ENCODE data around the gene ARAP3.

ARAP3 gene

GRCh38 chr5:141665995-141666940 is 15.8 kb downstream of the ARAP3 start:
- DNase-seq = no peak

GRCh38 chr5:141664733-141665461 is 17.1 kb downstream of the ARAP3 start:
- peak; percentile 22 for DNase-seq

GRCh38 chr5:141663506-141663905 is 18.5 kb downstream of the ARAP3 start:
- no peak for DNase-seq

- DNase-seq = no peak
These were observed 20.0 kb downstream of the ARAP3 start for GRCh38 chr5:141662028-141662427.

GRCh38 chr5:141657937-141658545 is 24.0 kb downstream of the ARAP3 start:
- DNase-seq = no peak

GRCh38 chr5:141657404-141657803 is 24.6 kb downstream of the ARAP3 start:
- DNase-seq = no peak

GRCh38 chr5:141656396-141656795 is 25.6 kb downstream of the ARAP3 start:
- no peak for DNase-seq

GRCh38 chr5:141655020-141655419 is 27.0 kb downstream of the ARAP3 start:
- DNase-seq = no peak

- DNase-seq = no peak
These were observed 27.7 kb downstream of the ARAP3 start for GRCh38 chr5:141654298-141654697.

GRCh38 chr5:141651728-141652105 is 30.3 kb downstream of the ARAP3 start:
- DNase-seq = no peak

GRCh38 chr5:141650851-141651727 is 30.9 kb downstream of the ARAP3 start, which contains the start of gene FCHSD1:
Gene FCHSD1 (minus strand): TSS chr5:141651418. CDS start chr5:141651368, 50 bp downstream.
- no peak for DNase-seq

GRCh38 chr5:141649972-141650371 is 32.1 kb downstream of the ARAP3 start:
- no peak for DNase-seq

- no peak for DNase-seq
These were observed 32.9 kb downstream of the ARAP3 start for GRCh38 chr5:141649056-141649688.

- no peak for DNase-seq
These were observed 34.2 kb downstream of the ARAP3 start for GRCh38 chr5:141647851-141648250.

- no peak for DNase-seq
These were observed 34.8 kb downstream of the ARAP3 start for GRCh38 chr5:141647242-141647641.

- DNase-seq = no peak
These were observed 36.0 kb downstream of the ARAP3 start for GRCh38 chr5:141646026-141646425.

GRCh38 chr5:141641634-141642267 is 40.3 kb downstream of the ARAP3 start:
- DNase-seq = no peak

- no peak for DNase-seq
These were observed 41.3 kb downstream of the ARAP3 start for GRCh38 chr5:141640698-141641097.

GRCh38 chr5:141640051-141640415 is 42.0 kb downstream of the ARAP3 start:
- no peak for DNase-seq

- no peak for DNase-seq
These were observed 42.5 kb downstream of the ARAP3 start for GRCh38 chr5:141639357-141640050.

- no peak for DNase-seq
These were observed 43.3 kb downstream of the ARAP3 start for GRCh38 chr5:141638771-141639170.
